ENCODE measurements around the gene RACGAP1.

The RACGAP1 gene

GRCh38 chr12:49969027-49969426 lies 56.3 kb downstream of the RACGAP1 start:
- TF ChIP-seq, protein P1, sequence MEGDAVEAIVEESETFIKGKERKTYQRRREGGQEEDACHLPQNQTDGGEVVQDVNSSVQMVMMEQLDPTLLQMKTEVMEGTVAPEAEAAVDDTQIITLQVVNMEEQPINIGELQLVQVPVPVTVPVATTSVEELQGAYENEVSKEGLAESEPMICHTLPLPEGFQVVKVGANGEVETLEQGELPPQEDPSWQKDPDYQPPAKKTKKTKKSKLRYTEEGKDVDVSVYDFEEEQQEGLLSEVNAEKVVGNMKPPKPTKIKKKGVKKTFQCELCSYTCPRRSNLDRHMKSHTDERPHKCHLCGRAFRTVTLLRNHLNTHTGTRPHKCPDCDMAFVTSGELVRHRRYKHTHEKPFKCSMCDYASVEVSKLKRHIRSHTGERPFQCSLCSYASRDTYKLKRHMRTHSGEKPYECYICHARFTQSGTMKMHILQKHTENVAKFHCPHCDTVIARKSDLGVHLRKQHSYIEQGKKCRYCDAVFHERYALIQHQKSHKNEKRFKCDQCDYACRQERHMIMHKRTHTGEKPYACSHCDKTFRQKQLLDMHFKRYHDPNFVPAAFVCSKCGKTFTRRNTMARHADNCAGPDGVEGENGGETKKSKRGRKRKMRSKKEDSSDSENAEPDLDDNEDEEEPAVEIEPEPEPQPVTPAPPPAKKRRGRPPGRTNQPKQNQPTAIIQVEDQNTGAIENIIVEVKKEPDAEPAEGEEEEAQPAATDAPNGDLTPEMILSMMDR (conservative IDR thresholded peaks at IDR 0.05; ENCODE audit: low read depth, low read length) = no peak
- H2AFZ ChIP-seq (ENCODE audit: low read depth) = no peak overlapping the region
- H3K4me2 ChIP-seq = no peak overlapping the region
- no peak overlapping the region for H3K27ac ChIP-seq
- H3K4me1 ChIP-seq (ENCODE audit: low read depth, poor library complexity, severe bottlenecking) = peaks cover 7% of the 10 kb centered on the region
- no peaks in the 10 kb centered on the region for H4K20me1 ChIP-seq (ENCODE audit: insufficient read depth)
- no peaks in the 10 kb centered on the region for H3K36me3 ChIP-seq (ENCODE audit: insufficient read depth)
- peaks cover 72% of the 10 kb centered on the region for H3K27me3 ChIP-seq (ENCODE audit: insufficient read depth, low read depth)
- H3K9ac ChIP-seq = no peak overlapping the region
- no peak overlapping the region for H3K4me3 ChIP-seq (IDR thresholded peaks at IDR 0.05; ENCODE audit: insufficient read depth, low read depth, low read length)
- no peaks in the 10 kb centered on the region for H3K79me2 ChIP-seq (ENCODE audit: insufficient read depth, low read depth)

DNA sequence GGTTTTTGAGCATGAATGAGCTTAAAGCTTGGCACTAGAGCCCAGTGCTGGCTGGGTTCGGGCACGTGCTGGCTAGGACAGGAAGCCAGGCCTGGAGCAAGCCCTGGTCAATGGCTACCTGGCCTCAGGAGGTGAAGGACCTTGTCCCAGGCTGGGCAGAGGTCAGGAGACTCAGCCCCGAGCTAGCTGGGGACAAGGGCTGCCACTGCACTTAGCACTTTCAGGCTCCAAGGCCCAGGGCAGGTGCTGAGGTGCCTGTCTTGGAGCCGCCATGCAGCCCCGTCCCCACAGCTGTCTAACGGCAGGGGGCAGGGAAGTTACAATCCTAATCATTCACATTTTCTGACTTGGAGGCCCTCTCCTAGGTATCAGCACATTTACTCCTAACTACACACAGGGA lies 56.8 kb downstream of the RACGAP1 start:
- Histone ChIP-seq H3K4me1 (ENCODE audit: low read depth, poor library complexity, severe bottlenecking) (peaks cover 7% of the 10 kb centered on the region), H3K27me3 (ENCODE audit: insufficient read depth, low read depth) (peaks cover 78% of the 10 kb centered on the region), H3K4me3 (IDR thresholded peaks at IDR 0.05; ENCODE audit: insufficient read depth, low read depth, low read length) (no peak overlapping the region), H3K4me2 (no peak overlapping the region), H3K27ac (no peak overlapping the region), H3K9ac (no peak overlapping the region), H3K79me2 (ENCODE audit: insufficient read depth, low read depth) (no peaks in the 10 kb centered on the region), H3K36me3 (ENCODE audit: insufficient read depth) (no peaks in the 10 kb centered on the region), H4K20me1 (ENCODE audit: insufficient read depth) (no peaks in the 10 kb centered on the region), H2AFZ (ENCODE audit: low read depth) (peak overlapping the region; percentile 100; the same call in 1 of the 2 replicates)
- TF ChIP-seq, protein P1 (conservative IDR thresholded peaks at IDR 0.05; ENCODE audit: low read depth, low read length) = no peak

- Histone ChIP-seq H3K4me1 (ENCODE audit: low read depth, poor library complexity, severe bottlenecking) (peaks cover 7% of the 10 kb centered on the region), H3K36me3 (ENCODE audit: insufficient read depth) (no peaks in the 10 kb centered on the region), H3K4me2 (peak overlapping the region; percentile 97), H3K27me3 (ENCODE audit: insufficient read depth, low read depth) (peaks cover 81% of the 10 kb centered on the region), H2AFZ (ENCODE audit: low read depth) (peak overlapping the region; percentile 100), H3K9ac (peak overlapping the region; percentile 68; the same call in 1 of the 2 replicates), H3K4me3 (IDR thresholded peaks at IDR 0.05; ENCODE audit: insufficient read depth, low read depth, low read length) (no peak overlapping the region), H3K27ac (no peak overlapping the region), H4K20me1 (ENCODE audit: insufficient read depth) (no peaks in the 10 kb centered on the region), H3K79me2 (ENCODE audit: insufficient read depth, low read depth) (no peaks in the 10 kb centered on the region)
- TF ChIP-seq, protein P1 (conservative IDR thresholded peaks at IDR 0.05; ENCODE audit: low read depth, low read length) = no peak
Observed at GRCh38 chr12:49967777-49968250, 57.5 kb downstream of the RACGAP1 start.

- TF ChIP-seq, protein P1 (conservative IDR thresholded peaks at IDR 0.05; ENCODE audit: low read depth, low read length) = peak; percentile 95
- peak overlapping the region; percentile 100 for H2AFZ ChIP-seq (ENCODE audit: low read depth)
- H3K79me2 ChIP-seq (ENCODE audit: insufficient read depth, low read depth) = no peaks in the 10 kb centered on the region
- H3K4me1 ChIP-seq (ENCODE audit: low read depth, poor library complexity, severe bottlenecking) = peaks cover 7% of the 10 kb centered on the region
- H3K27me3 ChIP-seq (ENCODE audit: insufficient read depth, low read depth) = peaks cover 82% of the 10 kb centered on the region
- H4K20me1 ChIP-seq (ENCODE audit: insufficient read depth) = no peaks in the 10 kb centered on the region
- H3K4me3 ChIP-seq (IDR thresholded peaks at IDR 0.05; ENCODE audit: insufficient read depth, low read depth, low read length) = no peak overlapping the region
- H3K4me2 ChIP-seq = peak overlapping the region; percentile 97
- no peaks in the 10 kb centered on the region for H3K36me3 ChIP-seq (ENCODE audit: insufficient read depth)
- H3K9ac ChIP-seq = peak overlapping the region; percentile 68
- peak overlapping the region; percentile 16; the same call in 1 of the 2 replicates for H3K27ac ChIP-seq
Observed at GRCh38 chr12:49967042-49967776, 58.1 kb downstream of the RACGAP1 start.

Measured in KMS-11 (cell line).